ENCODE measurements around the gene TBX1.

- TF ChIP-seq CTCF (IDR thresholded peaks at IDR 0.05; ENCODE audit: poor library complexity) (no peak), EZH2 (IDR thresholded peaks at IDR 0.05; ENCODE audit: borderline replicate concordance) (no peak), EZH2phosphoT487 (IDR thresholded peaks at IDR 0.05; ENCODE audit: low read depth, severe bottlenecking, unreplicated experiment) (no peak)
Measured at GRCh38 chr22:19791243-19791642, 30.7 kb downstream of the TBX1 start.

Data from hepatocyte (in vitro differentiated cells).